Astrocyte (in vitro differentiated cells and primary cell): Measurements from ENCODE around the gene PRUNE1.

ENCODE experiments used
- EZH2 ChIP-seq: IDR thresholded peaks from 2 replicates; pipeline ENCODE4 v1.6.1; 2012; ENCODE audit warnings: mild to moderate bottlenecking, low read length, inconsistent platforms; ENCODE audit not compliant: insufficient read depth
- TF ChIP-seq, protein P1 (sequence below): IDR thresholded peaks from 2 replicates; pipeline ENCODE4 v1.5.1; 2011; ENCODE audit warnings: low read depth, mild to moderate bottlenecking, inconsistent platforms, low read length, moderate library complexity; ENCODE audit not compliant: insufficient read depth

DNA sequence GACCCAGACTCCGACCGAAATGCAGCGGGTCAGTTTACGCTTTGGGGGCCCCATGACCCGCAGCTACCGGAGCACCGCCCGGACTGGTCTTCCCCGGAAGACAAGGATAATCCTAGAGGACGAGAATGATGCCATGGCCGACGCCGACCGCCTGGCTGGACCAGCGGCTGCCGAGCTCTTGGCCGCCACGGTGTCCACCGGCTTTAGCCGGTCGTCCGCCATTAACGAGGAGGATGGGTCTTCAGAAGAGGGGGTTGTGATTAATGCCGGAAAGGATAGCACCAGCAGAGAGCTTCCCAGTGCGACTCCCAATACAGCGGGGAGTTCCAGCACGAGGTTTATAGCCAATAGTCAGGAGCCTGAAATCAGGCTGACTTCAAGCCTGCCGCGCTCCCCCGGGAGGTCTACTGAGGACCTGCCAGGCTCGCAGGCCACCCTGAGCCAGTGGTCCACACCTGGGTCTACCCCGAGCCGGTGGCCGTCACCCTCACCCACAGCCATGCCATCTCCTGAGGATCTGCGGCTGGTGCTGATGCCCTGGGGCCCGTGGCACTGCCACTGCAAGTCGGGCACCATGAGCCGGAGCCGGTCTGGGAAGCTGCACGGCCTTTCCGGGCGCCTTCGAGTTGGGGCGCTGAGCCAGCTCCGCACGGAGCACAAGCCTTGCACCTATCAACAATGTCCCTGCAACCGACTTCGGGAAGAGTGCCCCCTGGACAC is 39.8 kb downstream of the PRUNE1 start:
- TF ChIP-seq, protein P1, sequence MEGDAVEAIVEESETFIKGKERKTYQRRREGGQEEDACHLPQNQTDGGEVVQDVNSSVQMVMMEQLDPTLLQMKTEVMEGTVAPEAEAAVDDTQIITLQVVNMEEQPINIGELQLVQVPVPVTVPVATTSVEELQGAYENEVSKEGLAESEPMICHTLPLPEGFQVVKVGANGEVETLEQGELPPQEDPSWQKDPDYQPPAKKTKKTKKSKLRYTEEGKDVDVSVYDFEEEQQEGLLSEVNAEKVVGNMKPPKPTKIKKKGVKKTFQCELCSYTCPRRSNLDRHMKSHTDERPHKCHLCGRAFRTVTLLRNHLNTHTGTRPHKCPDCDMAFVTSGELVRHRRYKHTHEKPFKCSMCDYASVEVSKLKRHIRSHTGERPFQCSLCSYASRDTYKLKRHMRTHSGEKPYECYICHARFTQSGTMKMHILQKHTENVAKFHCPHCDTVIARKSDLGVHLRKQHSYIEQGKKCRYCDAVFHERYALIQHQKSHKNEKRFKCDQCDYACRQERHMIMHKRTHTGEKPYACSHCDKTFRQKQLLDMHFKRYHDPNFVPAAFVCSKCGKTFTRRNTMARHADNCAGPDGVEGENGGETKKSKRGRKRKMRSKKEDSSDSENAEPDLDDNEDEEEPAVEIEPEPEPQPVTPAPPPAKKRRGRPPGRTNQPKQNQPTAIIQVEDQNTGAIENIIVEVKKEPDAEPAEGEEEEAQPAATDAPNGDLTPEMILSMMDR: no peak
- TF ChIP-seq EZH2: no peak
